ENCODE data around the gene LRIT3. TPM values are rescaled to one million over a fixed set of nuclear protein-coding genes. Genes with fewer than 3 reads are reported as not detected.

Gene LRIT3
- total and polyA plus RNA-seq, 10 donors, result 0.13 to 0.94 (median 0.28) TPM

DNA sequence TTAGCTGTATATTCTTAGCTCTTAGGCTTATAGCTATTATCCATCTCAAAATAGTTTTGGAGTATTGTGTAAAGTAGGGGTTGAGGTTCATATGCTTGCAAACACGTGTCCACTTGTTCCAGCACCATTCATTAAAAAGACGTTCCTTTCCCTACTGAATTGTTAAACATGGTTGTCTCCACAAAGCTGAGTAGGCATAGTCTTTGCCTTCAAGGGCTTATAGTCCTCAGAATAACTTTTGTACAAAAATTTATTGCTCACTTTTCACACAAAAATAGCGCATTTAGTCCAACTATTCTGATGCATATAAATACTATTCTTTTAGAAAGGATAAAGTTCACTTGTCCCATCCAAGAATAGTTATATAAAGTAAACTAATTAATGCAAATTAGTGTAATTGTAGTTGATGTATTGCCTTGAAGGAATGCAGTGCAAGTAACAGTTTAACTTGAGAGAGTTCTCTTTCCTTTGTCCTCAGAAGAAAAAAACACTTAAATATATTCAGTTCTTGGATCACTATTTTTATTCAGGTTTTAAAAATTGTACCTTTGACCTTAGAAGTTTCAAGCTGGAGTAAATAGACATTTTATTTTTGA, 14.1 kb downstream of the LRIT3 start:
- no peak for DNase-seq
- no peak overlapping the region for H3K27ac ChIP-seq
- peaks cover 0 to 41% (median 30%) of the 10 kb centered on the region in 8 donors for H3K9me3 ChIP-seq
- H3K4me3 ChIP-seq, result no peak overlapping the region
- H3K4me1 ChIP-seq, result no peaks in the 10 kb centered on the region
- H3K27me3 ChIP-seq (replicated peaks in 1 of 7), result no peaks in the 10 kb centered on the region
- intact Hi-C loops (cut with DNase I; ENCODE audit: low total_unique reads), result no loop called here
- 91 to 96% (median 94%) methylated on average over 3 of the region's 3 CpGs for WGBS, 5 donors
- TF ChIP-seq POLR2AphosphoS5 (IDR thresholded peaks at IDR 0.05) (no peak), POLR2A (IDR thresholded peaks at IDR 0.05) (no peak)
- TF ChIP-seq, protein P1, sequence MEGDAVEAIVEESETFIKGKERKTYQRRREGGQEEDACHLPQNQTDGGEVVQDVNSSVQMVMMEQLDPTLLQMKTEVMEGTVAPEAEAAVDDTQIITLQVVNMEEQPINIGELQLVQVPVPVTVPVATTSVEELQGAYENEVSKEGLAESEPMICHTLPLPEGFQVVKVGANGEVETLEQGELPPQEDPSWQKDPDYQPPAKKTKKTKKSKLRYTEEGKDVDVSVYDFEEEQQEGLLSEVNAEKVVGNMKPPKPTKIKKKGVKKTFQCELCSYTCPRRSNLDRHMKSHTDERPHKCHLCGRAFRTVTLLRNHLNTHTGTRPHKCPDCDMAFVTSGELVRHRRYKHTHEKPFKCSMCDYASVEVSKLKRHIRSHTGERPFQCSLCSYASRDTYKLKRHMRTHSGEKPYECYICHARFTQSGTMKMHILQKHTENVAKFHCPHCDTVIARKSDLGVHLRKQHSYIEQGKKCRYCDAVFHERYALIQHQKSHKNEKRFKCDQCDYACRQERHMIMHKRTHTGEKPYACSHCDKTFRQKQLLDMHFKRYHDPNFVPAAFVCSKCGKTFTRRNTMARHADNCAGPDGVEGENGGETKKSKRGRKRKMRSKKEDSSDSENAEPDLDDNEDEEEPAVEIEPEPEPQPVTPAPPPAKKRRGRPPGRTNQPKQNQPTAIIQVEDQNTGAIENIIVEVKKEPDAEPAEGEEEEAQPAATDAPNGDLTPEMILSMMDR (IDR thresholded peaks at IDR 0.05 in 8 of 11, conservative IDR thresholded peaks at IDR 0.05 in 3 of 11), result no peak
- H3K36me3 ChIP-seq, result no peaks in the 10 kb centered on the region

DNA sequence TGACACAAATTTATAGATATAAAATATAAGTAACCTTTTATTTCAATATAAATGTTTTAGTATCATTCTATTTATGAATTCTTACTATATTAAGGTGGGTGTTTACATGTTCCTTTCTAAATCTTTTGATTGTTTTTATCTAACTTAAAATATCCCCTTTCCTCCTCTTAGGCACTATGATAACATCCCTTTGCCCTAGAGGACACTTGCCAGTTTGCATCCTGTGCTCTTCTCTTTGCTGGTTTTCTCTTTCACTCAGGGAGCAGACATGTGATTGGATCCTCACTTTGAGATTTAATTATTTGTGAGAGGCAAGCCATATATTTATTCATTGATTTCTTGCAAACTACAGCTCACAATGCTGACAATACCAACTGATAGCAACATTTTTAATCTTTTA, 16.2 kb downstream of the LRIT3 start:
- H3K4me1 ChIP-seq, result no peaks in the 10 kb centered on the region
- H3K4me3 ChIP-seq, result no peak overlapping the region
- no peaks in the 10 kb centered on the region for H3K27me3 ChIP-seq (replicated peaks in 1 of 7)
- peaks cover 0 to 28% (median 22%) of the 10 kb centered on the region in 8 donors for H3K9me3 ChIP-seq
- intact Hi-C loops (cut with DNase I; ENCODE audit: low total_unique reads), result no loop called here
- H3K27ac ChIP-seq, result no peak overlapping the region
- H3K36me3 ChIP-seq, result no peaks in the 10 kb centered on the region
- DNase-seq, result no peak
- no peak for TF ChIP-seq POLR2A (IDR thresholded peaks at IDR 0.05)
- TF ChIP-seq, protein P1 (IDR thresholded peaks at IDR 0.05 in 8 of 11, conservative IDR thresholded peaks at IDR 0.05 in 3 of 11), result no peak
- no peak for TF ChIP-seq POLR2AphosphoS5 (IDR thresholded peaks at IDR 0.05)

DNA sequence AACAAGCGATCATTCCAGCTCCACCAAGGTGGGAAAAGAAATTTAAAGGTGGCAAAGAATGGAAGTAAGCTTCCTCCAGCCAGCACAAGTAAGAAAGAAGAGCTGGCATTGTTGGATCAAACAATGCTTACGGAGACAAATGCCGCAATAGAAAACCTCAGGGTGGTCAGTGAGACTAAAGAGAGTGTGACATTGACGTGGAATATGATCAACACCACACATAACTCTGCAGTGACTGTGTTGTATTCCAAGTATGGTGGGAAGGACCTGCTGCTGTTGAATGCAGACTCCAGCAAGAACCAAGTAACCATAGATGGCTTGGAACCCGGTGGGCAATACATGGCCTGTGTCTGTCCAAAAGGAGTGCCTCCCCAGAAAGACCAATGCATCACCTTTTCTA, 22.2 kb downstream of the LRIT3 start:
- no peak overlapping the region for H3K4me3 ChIP-seq
- H3K36me3 ChIP-seq, result peaks cover 0 to 9% (median 0%) of the 10 kb centered on the region in 6 donors
- intact Hi-C loops (cut with DNase I; ENCODE audit: low total_unique reads), result no loop called here
- no peaks in the 10 kb centered on the region for H3K27me3 ChIP-seq (replicated peaks in 1 of 7)
- no peak for DNase-seq
- no peak overlapping the region for H3K27ac ChIP-seq
- H3K9me3 ChIP-seq, result no peaks in the 10 kb centered on the region
- no peaks in the 10 kb centered on the region for H3K4me1 ChIP-seq
- WGBS, 5 donors, result 93 to 97% (median 95%) methylated on average over 5 of the region's 5 CpGs
- TF ChIP-seq POLR2AphosphoS5 (IDR thresholded peaks at IDR 0.05) (no peak), POLR2A (IDR thresholded peaks at IDR 0.05) (no peak)
- TF ChIP-seq, protein P1 (IDR thresholded peaks at IDR 0.05 in 8 of 11, conservative IDR thresholded peaks at IDR 0.05 in 3 of 11), result no peak

DNA sequence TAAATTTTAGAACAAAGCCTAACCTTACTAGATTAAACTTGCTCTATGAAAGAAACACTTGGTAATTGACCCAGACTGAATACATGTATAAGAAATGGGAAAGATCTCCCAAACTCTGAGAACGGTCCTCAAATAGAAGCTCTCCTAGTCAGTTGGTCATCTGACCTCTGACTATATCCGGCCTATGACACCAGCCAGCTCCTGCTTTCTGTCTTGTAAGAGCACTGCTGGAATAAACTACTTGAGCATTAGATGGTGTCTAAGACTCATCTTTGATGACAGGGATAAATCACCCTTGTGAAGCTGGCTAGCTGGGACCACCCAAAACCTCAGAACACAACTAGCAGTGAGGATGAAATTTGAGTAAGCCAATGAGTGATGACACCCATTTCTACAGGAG, 24.2 kb downstream of the LRIT3 start:
- Histone ChIP-seq H3K4me1 (no peaks in the 10 kb centered on the region), H3K36me3 (peaks cover 0 to 9% (median 0%) of the 10 kb centered on the region in 6 donors), H3K27ac (no peak overlapping the region), H3K9me3 (no peaks in the 10 kb centered on the region), H3K4me3 (no peak overlapping the region), H3K27me3 (replicated peaks in 1 of 7) (no peaks in the 10 kb centered on the region)
- no peak for TF ChIP-seq POLR2AphosphoS5 (IDR thresholded peaks at IDR 0.05)
- TF ChIP-seq, protein P1 (IDR thresholded peaks at IDR 0.05 in 8 of 11, conservative IDR thresholded peaks at IDR 0.05 in 3 of 11), result no peak
- no peak for TF ChIP-seq POLR2A (IDR thresholded peaks at IDR 0.05)
- WGBS, 5 donors, result 85 to 99% (median 89%) methylated on average over 2 of the region's 2 CpGs
- no peak for DNase-seq
- intact Hi-C loops (cut with DNase I; ENCODE audit: low total_unique reads), result no loop called here
